Suppressor macrophage treated with lipopolysaccharide for 4 hours (primary cell): ENCODE measurements around the gene PFKFB4.

Source experiments
- DNase-seq: peaks from one replicate; pipeline ENCODE4 v3.0.0-alpha.2; 2020

Gene PFKFB4

DNA sequence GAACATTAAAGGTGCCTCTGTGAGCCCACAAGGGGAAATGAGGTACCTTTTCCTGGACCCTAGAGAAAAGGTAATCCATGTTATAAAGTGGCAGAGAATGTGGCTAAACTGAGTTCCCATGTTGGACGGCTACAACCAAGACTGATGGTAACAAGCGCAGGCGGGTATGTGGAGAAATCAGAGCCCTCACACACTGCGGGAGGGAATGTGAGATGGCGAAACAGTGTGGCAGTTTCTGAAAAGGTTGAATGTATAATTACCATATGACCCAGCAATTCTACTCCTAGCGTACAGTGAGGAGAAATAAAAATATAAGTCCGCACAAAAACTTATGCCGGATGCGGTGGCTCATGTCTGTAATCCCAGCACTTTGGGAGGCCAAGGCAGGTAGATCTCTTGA, 28.6 kb downstream of the PFKFB4 start:
- DNase-seq: peak; percentile 65

DNA sequence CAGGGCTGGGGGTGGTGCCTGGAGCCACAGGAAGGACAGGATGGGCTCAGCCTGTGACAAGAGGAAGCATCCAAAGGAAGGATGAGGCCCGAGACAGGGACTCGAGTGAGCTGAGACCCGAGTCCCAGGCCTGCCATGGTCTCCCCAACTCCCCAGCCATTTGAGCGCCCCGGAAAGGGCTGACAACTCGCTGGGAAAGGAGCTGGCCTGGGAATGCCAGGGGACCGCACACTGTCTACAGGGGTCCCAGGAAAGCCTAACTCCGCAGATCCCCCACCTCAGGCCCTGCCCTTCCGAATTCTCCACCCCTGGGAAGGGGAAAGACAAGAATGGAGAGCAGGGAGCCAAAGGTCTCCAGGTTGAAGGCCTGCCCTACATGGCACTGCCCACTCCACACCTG, 31.6 kb downstream of the PFKFB4 start:
- no peak for DNase-seq

DNA sequence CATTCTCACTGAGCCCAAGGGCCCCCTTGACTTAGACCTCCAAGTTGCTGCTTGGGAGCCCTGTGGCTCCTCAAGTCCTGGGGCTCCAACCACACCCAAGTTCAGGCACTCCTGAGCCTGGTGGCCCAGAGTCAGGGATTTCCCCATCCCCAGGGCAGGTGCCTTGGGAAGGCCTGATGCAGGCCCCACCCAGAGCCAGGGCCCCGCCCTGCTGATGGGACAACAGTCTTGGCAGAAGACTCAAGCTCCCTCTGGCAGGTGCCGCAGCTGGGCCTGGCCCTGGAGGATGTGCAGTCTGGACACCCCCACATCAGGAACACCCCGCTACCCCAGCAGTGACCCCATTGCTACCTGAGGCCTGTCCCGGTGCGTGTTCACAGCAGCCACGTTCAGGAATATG, 35.0 kb downstream of the PFKFB4 start:
- no peak for DNase-seq

DNA sequence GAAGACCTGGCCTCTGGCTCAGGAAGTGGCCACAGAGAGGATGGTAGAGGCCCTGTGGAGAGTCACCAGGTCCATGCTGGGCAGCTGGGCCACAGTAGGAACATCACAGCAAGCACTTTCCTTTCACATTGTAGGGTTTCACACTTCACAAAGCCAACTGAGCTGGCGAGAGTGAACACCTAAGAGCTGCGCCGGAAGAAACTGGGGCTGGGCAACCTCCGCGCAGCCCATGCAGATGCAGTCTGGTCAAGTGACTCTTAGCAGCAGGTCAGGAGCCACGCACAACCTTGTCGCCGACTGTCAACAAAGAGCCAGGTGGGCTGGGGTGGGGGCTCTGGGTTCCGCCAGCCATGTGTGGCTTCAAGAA, 37.3 kb downstream of the PFKFB4 start:
- DNase-seq: no peak

DNA sequence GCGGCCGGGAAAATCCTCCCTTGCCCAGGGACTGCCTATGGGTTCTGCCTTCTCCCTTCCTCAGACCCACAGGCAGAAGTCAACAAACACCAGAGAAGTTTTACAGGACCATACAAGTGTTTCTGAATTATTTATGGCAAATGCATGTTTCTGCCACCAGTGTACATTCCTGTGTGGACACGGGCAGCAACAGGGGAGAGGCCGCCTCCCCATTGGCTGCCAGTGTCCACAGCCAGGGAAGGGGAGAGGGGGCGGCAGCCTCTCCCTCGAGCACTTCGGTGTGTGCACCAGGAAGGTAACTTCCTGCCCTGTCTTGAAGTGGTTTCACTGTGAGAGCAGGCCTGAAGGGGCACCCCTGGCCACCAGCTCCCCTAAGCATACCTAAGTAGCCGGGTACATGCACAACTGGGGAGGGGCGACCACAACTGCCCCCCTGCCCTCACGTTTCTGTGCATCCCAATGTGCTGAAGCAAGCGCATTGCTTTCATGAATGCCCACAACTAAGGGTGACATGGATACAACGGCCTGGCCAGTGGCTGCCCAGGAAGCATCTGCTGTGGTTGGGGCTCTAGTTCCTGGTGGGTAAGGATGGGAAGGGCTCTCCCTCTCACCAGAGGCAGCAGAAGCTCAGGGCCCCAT, 37.8 kb downstream of the PFKFB4 start:
- no peak for DNase-seq

DNA sequence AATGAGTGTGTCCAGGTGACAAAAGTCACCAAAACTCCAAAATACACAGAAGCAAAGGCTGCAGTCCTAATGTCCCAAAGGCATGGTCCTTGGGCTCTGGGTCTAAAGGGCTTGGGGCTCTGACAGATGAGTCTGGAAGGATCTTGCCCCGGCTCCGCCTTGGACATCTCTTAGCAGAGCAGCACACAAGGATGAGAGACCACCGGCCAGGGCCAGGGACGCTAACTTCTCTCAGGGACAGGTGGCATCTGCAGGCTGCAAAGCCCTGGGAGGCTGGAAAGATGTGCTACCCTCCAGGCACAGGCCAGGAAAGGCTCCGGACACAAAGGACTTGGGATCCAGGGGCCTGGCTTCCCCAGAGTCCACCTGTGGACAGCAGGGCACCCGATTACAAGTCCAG, 38.5 kb downstream of the PFKFB4 start:
- no peak for DNase-seq

DNA sequence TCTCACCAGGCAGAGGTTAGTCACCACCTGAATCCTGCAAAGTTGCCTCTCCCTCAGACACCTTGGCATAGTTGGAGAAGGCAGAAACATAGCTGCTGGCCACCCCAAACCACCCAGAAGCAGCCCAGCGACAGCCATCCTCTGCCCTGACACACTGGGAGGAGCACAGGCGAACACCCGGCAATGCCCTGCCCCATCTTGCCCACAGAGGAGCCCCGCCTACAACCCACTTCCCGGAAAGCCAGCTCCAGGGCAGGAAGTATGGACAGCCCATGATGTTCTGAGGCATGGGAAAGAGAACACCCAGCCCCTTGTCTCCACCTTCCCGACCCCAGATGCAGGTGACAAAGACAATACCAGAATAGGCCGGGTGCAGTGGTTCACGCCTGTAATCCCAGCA, 40.0 kb downstream of the PFKFB4 start:
- no peak for DNase-seq

DNA sequence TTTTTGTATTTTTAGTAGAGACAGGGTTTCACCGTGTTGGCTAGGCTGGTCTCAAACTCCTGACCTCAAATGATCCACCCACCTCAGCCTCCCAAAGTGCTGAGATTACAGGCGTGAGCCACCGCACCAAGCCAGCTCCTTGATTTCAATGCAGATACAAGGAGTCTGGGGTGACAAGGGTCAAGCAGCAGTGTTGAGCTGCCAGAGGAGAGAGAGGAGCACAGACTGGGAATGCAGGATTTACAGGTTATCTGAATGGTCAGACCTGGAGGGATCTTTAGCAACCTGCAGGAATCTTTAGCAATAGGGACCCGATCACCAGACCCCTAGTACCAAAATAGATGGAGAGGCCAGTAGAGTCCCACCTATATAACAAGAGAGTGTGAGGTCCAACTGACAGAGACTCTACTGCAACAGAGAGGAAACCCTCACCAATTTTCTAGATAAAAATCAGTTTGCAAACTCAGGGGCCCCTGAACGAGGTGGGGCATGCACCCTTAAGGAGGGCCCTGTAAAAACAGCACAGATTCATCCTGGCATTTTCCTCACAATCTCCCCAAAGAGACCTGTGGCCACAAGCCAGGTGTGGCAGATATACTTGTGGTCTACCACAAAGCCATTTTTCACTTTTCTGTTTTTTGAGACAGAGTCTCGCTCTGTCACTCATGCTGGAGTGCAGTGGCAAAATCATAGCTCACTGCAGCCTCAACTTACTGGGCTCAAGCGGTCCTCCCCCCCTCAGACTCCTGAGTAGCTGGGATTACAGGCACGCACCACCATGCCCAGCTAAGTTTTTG, 42.0 kb downstream of the PFKFB4 start:
- no peak for DNase-seq

DNA sequence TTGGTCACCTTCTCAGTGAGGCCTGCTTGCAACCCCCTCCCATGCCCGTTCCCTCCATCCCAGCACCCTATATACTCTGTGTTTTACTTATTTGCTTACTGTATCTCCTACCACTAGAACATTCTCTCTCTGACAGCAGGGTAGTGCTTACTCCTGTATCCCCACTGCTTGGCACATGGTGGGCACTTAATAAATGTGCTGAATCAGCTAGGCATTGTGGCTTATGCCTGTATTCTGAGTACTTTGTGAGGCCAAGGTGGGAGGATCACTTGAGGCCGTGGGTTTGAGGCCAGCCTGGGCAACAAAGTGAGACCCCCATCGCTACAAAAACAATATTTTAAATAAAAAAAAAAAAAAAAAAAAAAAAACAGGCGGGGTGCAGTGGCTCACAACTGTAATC, 45.1 kb downstream of the PFKFB4 start:
- DNase-seq: no peak

DNA sequence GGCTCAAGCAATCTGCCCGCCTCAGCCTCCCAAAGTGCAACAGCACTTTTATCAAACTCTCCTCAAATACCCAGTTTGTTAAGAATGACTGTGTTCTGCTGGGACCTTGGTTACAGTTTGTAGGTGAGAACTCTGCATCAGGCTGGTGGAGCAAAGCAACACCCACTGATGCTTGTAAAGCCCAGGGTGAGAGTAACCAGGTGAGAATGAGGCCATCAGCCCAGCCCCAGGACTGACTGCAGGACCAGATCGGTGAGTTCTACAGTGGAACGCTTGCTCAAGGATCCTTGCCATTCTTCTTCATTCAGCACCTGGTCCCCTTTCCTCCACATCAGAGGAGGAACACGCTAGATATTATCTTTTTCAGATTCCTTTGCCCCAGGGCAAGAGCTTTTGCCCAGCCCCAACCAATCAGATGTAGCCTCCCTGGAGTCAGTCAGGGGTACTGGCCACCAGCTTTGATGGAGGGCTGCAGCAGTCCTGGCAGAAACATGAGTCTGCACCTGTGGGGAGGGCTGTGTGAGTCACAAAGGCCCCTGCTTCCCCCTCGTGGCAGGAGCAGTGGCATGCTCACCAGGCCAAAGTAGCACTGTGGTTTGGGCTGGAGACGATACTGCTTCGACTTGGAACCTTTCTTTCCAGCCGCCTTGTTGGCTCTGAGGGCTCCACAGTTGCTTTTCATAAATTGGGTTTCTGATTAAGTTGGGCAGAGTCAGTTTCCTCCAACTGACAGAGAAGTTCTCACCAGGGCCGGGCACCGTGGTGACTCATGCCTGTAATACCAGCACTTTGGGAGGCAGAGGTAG, 49.1 kb downstream of the PFKFB4 start:
- DNase-seq: peak; percentile 28

DNA sequence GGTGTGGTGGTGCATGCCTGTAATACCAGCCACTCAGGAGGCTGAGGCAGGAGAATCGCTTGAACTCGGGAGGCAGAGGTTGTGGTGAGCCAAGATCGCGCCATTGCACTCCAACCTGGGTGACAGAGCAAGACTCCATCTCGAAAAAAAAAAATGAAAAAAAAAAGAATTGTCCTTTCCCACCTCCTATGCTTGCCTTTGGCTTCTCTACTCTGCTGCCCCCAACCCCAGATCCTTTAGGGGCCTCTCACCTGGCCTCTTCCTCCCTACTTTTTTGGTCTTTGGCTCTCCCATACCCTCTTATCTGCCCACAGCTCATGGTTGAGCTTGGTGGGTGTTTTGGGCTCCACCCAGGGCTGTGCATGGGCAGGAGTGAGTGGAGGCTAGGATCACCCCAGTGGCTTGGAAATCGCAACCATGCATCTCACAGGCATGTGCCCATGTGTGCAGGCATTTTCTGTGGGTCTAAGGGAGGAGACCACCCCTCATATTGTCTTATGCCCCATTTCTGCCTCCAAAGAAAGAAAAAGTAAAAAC, 50.6 kb downstream of the PFKFB4 start:
- DNase-seq: no peak

DNA sequence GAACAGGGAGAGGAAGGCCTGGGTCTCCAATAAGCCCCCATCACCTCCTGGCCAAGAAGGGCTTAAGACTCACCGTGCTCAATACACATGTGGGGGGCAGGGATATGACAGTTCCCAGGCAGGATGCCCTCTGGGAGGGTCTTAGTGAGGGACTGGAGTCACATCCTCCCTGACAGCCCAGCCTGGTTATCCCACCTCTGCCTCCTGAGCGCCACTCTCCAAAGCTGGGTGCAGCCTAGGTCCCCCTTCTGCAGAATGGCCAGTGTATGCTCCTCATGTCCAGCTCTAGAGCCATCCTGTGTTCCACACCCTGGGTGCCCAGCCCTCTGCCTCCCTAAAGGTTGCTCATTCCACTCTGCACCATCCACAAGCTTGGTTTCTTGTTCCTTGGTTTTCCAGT, 51.5 kb downstream of the PFKFB4 start:
- DNase-seq: no peak

DNA sequence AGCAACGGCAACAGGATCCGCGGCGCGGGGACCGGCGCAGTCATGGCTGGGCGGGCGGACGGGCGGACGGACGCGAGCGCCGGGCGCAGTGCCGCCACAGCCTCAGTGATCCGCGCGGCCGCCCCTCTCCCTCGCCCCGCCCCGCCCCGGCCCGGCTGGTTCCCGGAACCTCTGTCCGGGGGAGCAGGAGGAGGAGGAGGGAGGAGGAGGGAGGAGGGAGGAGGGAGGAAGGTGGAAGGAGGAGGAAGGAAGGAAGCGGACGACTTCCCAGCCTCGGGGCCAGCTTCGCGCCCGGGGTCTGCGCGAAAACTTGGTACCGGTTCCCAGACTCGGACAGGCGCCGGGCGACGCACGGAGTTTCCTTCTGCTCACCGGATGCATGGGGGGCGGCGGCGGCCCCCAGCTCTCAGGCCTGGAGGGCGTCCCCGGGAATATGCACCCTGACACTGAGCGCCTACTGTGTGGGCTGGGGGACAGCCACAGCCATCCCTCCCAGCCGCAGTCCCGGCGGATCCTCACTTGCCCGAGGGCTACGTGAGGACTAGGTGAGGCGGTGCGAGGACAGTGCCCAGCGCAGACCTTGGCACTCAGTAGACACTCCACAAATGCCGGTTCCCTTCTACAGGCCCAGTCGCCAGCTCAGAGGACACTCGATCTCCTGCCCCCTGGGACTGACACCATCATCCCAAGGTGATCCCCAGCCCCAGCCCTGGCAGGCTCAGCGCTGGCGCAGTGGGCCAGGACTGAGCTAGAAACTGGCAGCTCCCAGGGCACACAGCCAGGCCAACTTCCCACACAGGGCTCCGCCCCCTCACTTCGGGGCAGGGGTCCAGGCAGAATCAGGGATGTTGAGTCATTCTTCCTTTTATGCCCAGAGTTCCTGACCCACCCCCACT, 52.3 kb downstream of the PFKFB4 start, which contains the start of gene SHISA5:
TSS of gene SHISA5 (minus strand) at position 124 of the 896 bp plus-strand sequence. CDS start at position 44, 80 bp downstream.
- peak; percentile 74 for DNase-seq

DNA sequence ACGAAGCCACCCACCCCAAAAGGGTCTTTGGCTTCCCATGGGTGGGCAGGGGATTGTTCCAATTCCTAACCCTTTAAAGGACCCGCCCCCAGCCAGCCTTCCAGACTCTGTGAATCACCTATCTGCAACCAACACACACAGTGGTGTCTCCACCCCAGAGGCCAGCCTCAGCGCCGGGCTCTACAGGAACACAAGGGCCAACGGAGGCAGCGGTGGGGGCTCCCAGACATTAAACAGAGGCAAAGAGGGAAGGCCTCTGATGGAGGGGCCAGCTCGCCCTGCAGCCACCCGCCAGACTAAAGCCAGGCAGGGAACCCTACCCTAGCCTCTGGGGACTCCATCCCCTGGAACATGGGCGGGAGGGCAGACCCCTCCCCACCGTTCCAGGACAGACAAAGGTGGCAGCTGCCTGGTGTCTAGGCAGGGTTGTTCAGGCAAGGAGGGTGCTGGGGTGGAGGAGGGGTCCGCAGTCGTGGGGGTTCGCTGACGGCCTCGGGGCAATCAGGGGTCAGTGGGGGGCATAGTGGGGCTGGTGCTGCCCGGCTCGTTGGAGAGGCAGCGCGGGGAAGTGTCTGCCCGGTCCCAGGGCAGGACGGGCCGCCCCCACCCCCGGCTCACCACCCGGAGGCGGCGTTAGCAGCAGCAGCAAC, 53.1 kb downstream of the PFKFB4 start:
- DNase-seq: peak; percentile 25

DNA sequence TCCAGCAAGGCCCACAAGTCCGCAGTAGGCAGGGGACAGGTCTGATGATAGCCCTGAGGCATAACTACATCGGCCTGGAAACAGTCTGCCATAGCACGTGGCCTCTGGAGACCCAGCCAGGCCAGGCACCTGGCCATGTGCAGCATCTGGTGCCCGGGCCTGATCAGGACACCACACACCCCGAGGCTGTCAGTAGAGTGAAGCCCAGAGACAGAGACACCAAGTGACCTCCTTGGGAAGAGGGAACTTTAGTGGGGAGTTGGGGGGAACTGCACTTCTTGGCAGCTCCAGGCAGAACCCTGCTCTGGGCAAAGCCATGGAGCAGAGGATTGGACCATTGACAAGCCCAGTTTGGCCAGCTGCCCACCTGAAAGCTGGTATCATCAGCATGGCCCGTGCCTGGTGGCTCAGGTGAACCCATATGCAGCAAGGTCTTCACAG, 53.9 kb downstream of the PFKFB4 start:
- DNase-seq: no peak

DNA sequence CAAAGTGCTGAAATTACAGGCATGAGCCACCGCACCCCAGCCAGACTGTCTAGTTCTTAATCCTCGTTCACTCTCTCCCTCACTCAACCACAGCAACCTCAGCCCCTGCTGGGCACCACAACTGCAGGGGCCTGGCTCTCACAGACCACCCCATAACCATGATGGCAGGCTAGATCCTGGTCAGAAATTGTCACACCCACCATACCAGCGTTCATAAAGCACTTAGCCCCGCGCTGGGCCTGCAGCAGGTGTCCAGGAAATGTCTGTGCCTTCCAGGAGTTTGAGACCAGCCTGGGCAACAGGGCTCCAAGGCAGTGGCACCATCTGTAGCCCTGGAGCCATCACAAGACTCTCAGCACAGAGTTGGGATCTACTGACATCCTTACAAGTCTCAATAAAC, 54.5 kb downstream of the PFKFB4 start:
- DNase-seq: no peak

DNA sequence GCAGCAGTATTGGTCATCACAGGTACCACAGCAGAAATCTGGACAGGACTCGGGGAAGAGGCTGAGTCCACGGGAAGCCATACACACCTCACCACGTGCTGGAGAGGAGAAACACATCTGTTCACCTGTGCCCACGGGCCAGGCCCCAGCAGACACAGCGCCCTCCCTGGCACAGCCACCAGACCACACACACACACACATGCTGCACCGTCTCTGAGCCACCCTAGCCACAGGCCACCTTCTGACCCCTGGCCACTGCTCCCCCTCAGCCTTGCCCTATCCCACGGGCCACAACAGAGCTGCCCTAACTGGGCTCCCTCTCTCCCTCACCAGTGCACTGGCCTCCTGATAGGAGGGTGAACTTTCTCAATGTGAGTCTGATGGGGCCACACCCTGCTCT, 55.4 kb downstream of the PFKFB4 start:
- DNase-seq: no peak

DNA sequence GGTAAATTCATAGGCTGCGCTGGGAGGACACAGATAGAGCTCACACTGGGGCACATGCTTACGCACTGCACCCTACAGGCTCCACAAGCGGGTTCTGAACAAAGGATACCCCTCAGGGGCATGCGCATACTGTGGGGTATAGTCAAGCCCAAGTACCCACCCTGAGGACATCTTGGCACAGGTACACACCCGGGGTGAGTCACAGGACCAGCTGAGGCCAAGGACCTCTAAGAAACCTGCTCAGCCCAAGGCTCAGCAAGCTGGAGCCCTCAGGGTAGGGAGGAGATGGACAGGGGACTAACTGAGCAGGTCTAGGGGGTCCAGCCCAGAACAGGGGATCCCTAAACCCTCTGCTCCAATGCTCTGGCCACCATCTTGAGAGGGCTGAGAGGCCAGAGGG, 55.9 kb downstream of the PFKFB4 start:
- DNase-seq: no peak

DNA sequence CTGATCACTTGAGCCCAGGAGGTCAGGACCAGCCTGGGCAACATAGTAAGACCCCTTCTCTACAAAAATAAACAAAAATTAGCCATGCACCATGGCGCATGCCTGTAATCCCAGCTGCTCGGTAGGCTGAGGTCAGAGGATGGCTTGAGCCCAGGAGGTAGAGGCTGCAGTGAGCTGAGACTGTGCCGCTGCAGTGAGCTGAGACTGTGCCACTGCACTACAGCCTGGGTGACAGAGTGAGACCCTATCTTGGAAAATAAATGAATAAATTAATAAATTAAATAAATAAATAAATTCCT, 63.5 kb downstream of the PFKFB4 start:
- DNase-seq: no peak

DNA sequence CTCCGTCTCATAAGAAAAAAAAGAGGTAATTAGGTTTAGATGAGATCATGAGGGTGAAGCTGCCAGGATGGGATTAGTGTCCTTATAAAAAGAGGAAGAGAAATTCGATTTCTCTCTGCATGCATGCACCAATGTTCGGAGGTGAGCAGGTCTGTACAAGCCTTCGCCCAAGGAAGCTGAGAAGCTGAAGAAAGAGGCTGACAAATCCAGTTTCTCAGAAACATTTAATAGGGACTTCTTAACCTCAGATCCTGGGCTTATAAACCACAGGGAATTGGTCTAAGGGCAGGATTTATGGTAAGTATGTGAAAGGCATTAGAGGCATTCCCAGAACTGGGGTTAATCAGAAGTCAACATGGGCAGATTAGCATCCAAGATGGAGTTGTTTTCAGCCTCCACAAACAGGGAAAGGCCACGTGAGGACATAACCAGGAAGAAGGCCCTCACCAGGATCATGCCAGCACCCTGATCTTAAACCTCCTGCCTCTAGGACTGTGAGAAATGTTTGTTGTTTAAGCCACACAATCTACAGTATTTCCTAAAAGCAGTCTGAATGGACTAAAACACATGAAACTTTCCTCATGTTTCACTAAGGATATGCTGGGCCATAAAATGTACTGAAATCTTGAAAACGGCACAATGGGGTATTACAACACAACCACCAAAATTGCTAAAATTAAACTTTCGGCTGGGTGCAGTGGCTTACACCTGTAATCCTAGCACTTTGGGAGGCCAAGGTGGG, 64.0 kb downstream of the PFKFB4 start:
- peak; percentile 50 for DNase-seq

DNA sequence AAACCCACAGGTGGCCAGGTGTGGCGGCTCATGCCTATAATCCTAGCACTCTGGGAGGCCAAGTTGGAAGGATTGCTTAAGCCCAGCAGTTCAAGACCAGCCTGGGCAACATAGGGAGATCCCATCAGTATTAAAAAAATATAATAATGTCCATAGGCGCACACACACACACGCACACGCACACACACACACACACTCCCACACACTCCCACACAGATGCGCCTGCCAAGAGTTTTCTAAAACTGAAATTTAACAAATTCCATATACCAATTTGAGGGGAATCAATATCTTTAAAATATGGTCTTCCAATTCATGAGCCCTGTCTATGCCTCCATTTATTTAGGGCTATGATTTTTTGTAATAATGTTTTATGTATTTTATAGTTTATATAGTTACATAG, 69.7 kb downstream of the PFKFB4 start:
- no peak for DNase-seq
